ENCODE data around the gene NKAIN4.

DNA sequence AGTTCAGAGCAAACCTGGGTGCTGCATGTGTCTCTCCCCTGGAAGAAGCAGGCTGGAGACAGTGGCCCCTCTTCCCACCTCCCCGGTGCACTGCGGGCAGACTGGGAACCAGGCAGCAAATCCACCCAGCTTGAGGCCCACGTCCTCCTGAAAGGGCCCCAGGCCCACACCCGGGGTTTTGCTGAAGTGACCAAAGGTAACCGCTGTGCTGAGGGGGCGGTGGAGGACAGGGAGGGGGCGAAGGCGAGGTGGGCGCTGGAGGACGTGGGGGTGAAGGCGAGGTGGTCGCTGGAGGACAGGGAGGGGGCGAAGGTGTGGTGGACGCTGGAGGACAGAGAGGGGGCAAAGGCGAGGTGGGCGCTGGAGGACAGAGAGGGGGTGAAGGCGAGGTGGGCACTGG, 20.3 kb downstream of the NKAIN4 start:
- TF ChIP-seq, protein P1, sequence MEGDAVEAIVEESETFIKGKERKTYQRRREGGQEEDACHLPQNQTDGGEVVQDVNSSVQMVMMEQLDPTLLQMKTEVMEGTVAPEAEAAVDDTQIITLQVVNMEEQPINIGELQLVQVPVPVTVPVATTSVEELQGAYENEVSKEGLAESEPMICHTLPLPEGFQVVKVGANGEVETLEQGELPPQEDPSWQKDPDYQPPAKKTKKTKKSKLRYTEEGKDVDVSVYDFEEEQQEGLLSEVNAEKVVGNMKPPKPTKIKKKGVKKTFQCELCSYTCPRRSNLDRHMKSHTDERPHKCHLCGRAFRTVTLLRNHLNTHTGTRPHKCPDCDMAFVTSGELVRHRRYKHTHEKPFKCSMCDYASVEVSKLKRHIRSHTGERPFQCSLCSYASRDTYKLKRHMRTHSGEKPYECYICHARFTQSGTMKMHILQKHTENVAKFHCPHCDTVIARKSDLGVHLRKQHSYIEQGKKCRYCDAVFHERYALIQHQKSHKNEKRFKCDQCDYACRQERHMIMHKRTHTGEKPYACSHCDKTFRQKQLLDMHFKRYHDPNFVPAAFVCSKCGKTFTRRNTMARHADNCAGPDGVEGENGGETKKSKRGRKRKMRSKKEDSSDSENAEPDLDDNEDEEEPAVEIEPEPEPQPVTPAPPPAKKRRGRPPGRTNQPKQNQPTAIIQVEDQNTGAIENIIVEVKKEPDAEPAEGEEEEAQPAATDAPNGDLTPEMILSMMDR (IDR thresholded peaks at IDR 0.05): no peak
- TF ChIP-seq EZH2 (IDR thresholded peaks at IDR 0.05; ENCODE audit: borderline replicate concordance, insufficient read depth, low read depth, low read length, poor library complexity, severe bottlenecking): no peak
